GM18526 (cell line): Measurements from ENCODE around the gene CNTN5.

Source experiments
- POLR2A ChIP-seq: IDR thresholded peaks from 3 replicates; pipeline ENCODE4 v1.6.1; 2011; ENCODE audit not compliant: insufficient read length; ENCODE audit errors: extremely low read depth

CNTN5 gene

DNA sequence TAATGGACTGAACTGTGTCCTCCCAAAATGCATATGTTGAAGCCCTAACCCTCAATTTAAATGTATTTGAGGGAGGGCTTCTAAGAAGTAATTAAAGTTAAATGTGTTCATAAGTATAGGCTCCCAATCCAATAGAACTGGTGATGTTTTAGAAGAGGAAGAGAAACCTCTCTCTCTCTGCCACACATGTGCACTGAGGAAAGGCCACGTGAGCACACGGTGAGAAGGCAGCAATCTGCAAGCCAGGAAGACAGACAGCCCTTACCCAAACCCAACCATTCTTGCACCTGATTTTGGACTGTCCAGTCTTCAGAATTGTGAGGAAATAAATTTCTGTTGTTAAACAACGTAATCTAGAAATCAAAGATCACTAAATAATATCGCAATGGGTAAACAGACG, 1164.8 kb downstream of the CNTN5 start:
- no peak for TF ChIP-seq POLR2A

- TF ChIP-seq POLR2A, result no peak
These were observed 1167.5 kb downstream of the CNTN5 start for GRCh38 chr11:100188137-100188783.

- no peak for TF ChIP-seq POLR2A
These were observed 1169.6 kb downstream of the CNTN5 start for GRCh38 chr11:100190395-100190794.

GRCh38 chr11:100192181-100192580, 1171.4 kb downstream of the CNTN5 start:
- no peak for TF ChIP-seq POLR2A

DNA sequence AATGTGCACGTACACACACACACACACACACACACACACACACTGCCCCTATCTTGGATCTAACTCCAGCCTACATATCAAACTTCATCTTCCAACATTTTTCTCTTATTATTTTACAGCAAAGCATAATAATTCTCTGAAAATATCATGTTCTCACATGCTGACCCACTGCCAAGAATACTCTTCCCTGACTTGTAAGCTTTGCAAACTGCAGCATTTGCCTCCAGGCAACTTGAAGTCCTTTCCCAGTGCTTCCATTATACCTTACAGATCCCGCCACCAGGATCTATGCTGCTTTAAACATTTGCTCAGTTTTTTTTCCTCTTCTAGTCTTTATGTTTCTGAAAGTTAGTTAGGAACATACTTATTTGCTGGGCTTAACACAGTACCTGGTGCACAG, 1183.0 kb downstream of the CNTN5 start:
- no peak for TF ChIP-seq POLR2A

- no peak for TF ChIP-seq POLR2A
These were observed 1185.2 kb downstream of the CNTN5 start for GRCh38 chr11:100205926-100206325.

DNA sequence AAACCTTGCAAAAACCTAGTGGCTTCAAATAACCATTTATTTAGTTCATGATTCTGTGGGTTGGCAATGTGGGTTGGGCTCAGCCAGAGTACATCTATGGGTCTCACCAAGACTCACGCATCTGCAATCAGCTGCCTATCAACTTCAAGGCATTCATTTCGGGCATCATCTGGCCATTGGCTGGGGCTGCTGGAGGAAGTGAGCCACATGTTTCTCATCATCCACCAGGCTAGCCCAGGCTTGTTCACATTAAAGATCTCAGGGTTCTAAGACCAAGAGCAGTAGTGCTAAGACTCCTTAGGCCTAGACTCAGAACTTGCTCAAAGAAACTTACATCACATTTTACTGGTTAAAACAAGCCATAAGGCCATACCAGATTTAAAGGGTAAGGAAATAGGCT, 1187.5 kb downstream of the CNTN5 start:
- no peak for TF ChIP-seq POLR2A

DNA sequence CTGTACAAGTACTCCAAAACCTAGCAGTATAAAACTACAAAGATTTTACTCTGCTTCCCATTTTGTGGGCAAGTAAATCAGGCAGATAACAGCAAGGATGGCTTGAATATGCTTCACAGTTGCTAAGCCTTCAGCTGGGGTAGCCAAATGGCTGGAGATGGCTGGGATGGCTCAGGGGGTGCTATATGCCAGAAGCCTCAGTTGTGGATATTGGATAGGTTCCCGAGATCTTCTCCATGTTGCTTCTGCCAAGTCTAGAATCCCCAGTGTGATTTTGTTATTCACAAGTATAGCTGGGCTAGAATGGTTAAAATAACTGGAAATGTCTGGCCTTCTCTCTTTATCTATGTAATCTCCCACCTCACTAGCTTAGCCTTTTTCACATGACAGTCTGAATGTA, 1194.0 kb downstream of the CNTN5 start:
- no peak for TF ChIP-seq POLR2A

- TF ChIP-seq POLR2A, result no peak
These were observed 1200.1 kb downstream of the CNTN5 start for GRCh38 chr11:100220801-100221200.

GRCh38 chr11:100221791-100222190, 1201.0 kb downstream of the CNTN5 start:
- no peak for TF ChIP-seq POLR2A

GRCh38 chr11:100224541-100225034, 1203.8 kb downstream of the CNTN5 start:
- no peak for TF ChIP-seq POLR2A

GRCh38 chr11:100229086-100229485, 1208.3 kb downstream of the CNTN5 start:
- no peak for TF ChIP-seq POLR2A

DNA sequence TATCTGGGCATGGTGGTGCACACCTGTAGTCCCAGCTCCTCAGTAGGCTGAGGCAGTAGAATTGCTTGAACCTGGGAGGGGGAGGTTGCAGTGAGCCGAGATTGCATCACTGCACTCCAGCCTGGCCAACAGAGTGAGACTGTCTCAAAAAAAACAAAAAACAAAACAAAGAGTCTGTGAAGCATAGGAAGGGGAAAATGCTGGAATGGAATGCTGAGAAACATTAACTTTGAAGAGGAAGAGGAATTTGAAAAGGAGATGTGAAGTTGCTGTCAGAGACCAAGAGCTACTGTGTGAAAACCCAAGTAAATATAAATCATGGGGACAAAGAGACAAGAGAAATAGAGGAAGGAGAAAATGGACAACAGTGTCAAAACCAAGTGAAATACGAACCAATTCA, 1211.3 kb downstream of the CNTN5 start:
- TF ChIP-seq POLR2A, result no peak

- no peak for TF ChIP-seq POLR2A
These were observed 1214.3 kb downstream of the CNTN5 start for GRCh38 chr11:100235085-100235484.

- no peak for TF ChIP-seq POLR2A
These were observed 1219.3 kb downstream of the CNTN5 start for GRCh38 chr11:100240025-100240539.

DNA sequence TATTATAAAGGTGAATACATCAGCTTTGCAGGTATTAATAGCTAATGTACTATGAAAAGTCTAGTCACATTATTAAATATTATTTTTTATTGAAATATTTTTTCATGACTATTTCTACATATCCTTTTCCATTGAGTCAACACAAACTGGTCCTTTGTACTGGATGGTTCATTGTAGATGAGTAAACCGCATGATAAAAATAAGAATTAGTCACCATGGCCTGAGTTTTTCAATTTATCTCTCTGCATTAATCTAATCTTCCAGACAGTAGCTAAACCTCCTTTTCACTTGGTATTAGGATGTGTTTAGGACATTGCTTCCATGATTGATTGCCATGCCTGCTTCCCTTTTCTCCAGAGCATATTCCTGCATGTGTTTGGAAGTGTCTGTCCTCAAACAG, 1227.0 kb downstream of the CNTN5 start:
- TF ChIP-seq POLR2A, result no peak

DNA sequence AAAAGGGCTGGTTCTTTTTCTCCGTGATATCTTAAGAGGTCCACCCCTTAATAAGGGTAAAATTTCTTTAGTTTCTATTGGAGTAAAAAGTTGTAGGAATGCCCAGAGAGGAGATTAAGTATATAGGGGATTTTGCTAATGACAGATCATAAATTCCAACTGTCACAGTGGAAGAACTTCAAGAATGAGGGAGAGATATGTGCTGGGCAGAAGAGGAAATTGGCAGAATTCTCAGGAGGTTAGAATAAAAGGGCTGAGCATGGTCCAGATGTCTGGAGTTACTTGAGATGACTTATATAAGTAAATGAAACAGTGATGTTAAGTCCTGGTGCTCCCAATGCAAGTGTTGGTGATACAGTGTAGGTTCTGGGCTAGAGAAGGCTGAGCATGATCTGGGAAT, 1248.8 kb downstream of the CNTN5 start:
- TF ChIP-seq POLR2A, result no peak
